B cell (primary cell): ENCODE measurements around the gene RRAGC. TPM values are rescaled to one million over a fixed set of nuclear protein-coding genes. Genes with fewer than 3 reads are reported as not detected.

ENCODE experiments used
- ATAC-seq: fragments of 200-7000 bp; cut with Tn5 transposase; one replicate; pipeline ENCODE4 v1.10.0; 2021; ENCODE audit warnings: low read depth, mild to moderate bottlenecking, moderate number of reproducible peaks, moderate library complexity
- CTCF ChIA-PET: fragments of 350-600 bp; sonication (Branson Sonifier 250); formaldehyde crosslinking; loops from one replicate; lab custom pipeline; 2021; ENCODE audit warnings: antibody characterized with exemption, inconsistent platforms; lab: Charles Lee
- POLR2A ChIA-PET: fragments of 350-600 bp; sonication (Branson Sonifier 250); formaldehyde crosslinking; loops from one replicate; lab custom pipeline; 2021; ENCODE audit warnings: antibody characterized with exemption; lab: Charles Lee
- DNase-seq: peaks from one replicate; pipeline ENCODE4 v3.0.0; 2013
- H2AFZ ChIP-seq: 2 replicates; pipeline ENCODE4 v1.6.1; 2012; ENCODE audit warnings: mild to moderate bottlenecking, low read depth, low read length; ENCODE audit not compliant: insufficient read depth, poor library complexity, severe bottlenecking
- H3K27ac ChIP-seq, 2 donors: 1 replicate in 1 of 2; 2 replicates in 1 of 2; pipeline ENCODE4 v1.5.1; 2012 to 2013; ENCODE audit warnings: low read length in 2 of 2, mild to moderate bottlenecking in 2 of 2, moderate library complexity in 1 of 2
- H3K27me3 ChIP-seq, 4 experiments: fragments of 200-600 bp in 1 of 4; sonication (generic) in 1 of 4; replicated peaks in 1 of 4; 1 replicate in 2 of 4; 2 replicates in 2 of 4; pipeline versions ENCODE4 v1.6.1 to v1.7.0; 2013 to 2016; ENCODE audit warnings: low read length in 3 of 4, mild to moderate bottlenecking in 2 of 4, mixed read lengths in 1 of 4, moderate library complexity in 1 of 4; ENCODE audit not compliant: insufficient read depth in 4 of 4, control insufficient read depth in 3 of 4; ENCODE audit errors: control extremely low read depth in 1 of 4
- H3K36me3 ChIP-seq, 2 experiments: replicated peaks in 1 of 2; 1 replicate in 1 of 2; 2 replicates in 1 of 2; pipeline versions ENCODE4 v1.6.1 to v1.7.1; 2013; ENCODE audit warnings: low read length in 1 of 2; ENCODE audit not compliant: insufficient read depth in 2 of 2, control insufficient read depth in 1 of 2; ENCODE audit errors: control extremely low read depth in 1 of 2, extremely low read depth in 1 of 2
- H3K4me1 ChIP-seq, 2 donors: fragments of 200-600 bp in 1 of 2; sonication (generic) in 1 of 2; 1 replicate in 1 of 2; 2 replicates in 1 of 2; pipeline versions ENCODE4 v1.5.1 to v1.6.1; 2013 to 2017; ENCODE audit warnings: low read length in 2 of 2; ENCODE audit not compliant: control insufficient read depth in 2 of 2, insufficient read depth in 2 of 2
- H3K4me2 ChIP-seq: replicated peaks from 2 replicates; pipeline ENCODE3; 2012; ENCODE audit warnings: mild to moderate bottlenecking, low read depth, low read length; ENCODE audit not compliant: poor library complexity, severe bottlenecking
- H3K4me3 ChIP-seq, 5 experiments: fragments of 200-600 bp in 1 of 5; sonication (generic) in 1 of 5; 1 replicate in 3 of 5; 2 replicates in 2 of 5; pipeline versions ENCODE4 v1.5.1 to v1.7.0; 2011 to 2016; ENCODE audit warnings: low read length in 4 of 5, mild to moderate bottlenecking in 4 of 5, low read depth in 2 of 5, control low read depth in 1 of 5, moderate library complexity in 1 of 5; ENCODE audit not compliant: insufficient read depth in 1 of 5; ENCODE audit errors: control extremely low read depth in 1 of 5, extremely low read depth in 1 of 5
- H3K79me2 ChIP-seq: fragments of 200-600 bp; sonication (generic); one replicate; pipeline ENCODE4 v1.6.0; 2016; ENCODE audit warnings: low read length; ENCODE audit not compliant: control insufficient read depth, insufficient read depth
- H3K9ac ChIP-seq: fragments of 200-600 bp; sonication (generic); 2 replicates; pipeline ENCODE4 v1.6.1; 2017; ENCODE audit warnings: mild to moderate bottlenecking, low read length, moderate library complexity
- H3K9me3 ChIP-seq, 3 donors: one replicate each; pipeline versions ENCODE4 v1.6.1 to v1.7.1; 2013; ENCODE audit warnings: low read length in 2 of 3; ENCODE audit not compliant: control insufficient read depth in 2 of 3, insufficient read depth in 1 of 3; ENCODE audit errors: control extremely low read depth in 1 of 3
- H4K20me1 ChIP-seq: 2 replicates; pipeline ENCODE4 v1.6.0; 2012; ENCODE audit warnings: mild to moderate bottlenecking, low read length; ENCODE audit not compliant: insufficient read depth, control insufficient read depth, poor library complexity, severe bottlenecking
- H3K27ac Mint-ChIP-seq: one replicate; pipeline ENCODE4 v1.8.0; 2021; ENCODE audit warnings: mixed read lengths
- H3K27me3 Mint-ChIP-seq: one replicate; pipeline ENCODE4 v1.8.0; 2021; ENCODE audit warnings: mixed read lengths
- H3K4me1 Mint-ChIP-seq: one replicate; pipeline ENCODE4 v1.8.0; 2021; ENCODE audit warnings: mixed read lengths
- H3K4me3 Mint-ChIP-seq: one replicate; pipeline ENCODE4 v1.8.0; 2021; ENCODE audit warnings: mixed read lengths
- H3K9me3 Mint-ChIP-seq: one replicate; pipeline ENCODE4 v1.8.0; 2022; ENCODE audit warnings: mixed read lengths; ENCODE audit not compliant: insufficient read depth
- CTCF ChIP-seq: fragments of 200-600 bp; IDR thresholded peaks from one replicate; pipeline ENCODE4 v1.8.0; 2022; ENCODE audit warnings: antibody characterized with exemption, mild to moderate bottlenecking
- EZH2 ChIP-seq: IDR thresholded peaks from 2 replicates; pipeline ENCODE4 v1.6.1; 2012; ENCODE audit warnings: borderline replicate concordance, low read depth, mild to moderate bottlenecking, moderate library complexity, low read length; ENCODE audit not compliant: insufficient read depth, poor library complexity, severe bottlenecking
- WGBS: methylation state at CpG from one replicate; pipeline ENCODE4 v1.1.5; 2013; ENCODE audit warnings: missing lambda C conversion rate; ENCODE audit not compliant: insufficient coverage; 5-methylcytosine and 5-hydroxymethylcytosine counted together
- intact Hi-C: fragments of 100-400 bp; cut with micrococcal nuclease; formaldehyde crosslinking; loops from one replicate; pipeline ENCODE4 v1.10.0; 2022
- polyA plus RNA-seq: library from polyadenylated mRNA; depleted of rRNA; stranded (reverse); fragments of >200 nt; gene quantifications from 2 replicates; pipeline ENCODE4 v1.2.3, GENCODE V29; 2012
- total RNA-seq, 2 donors: library from RNA; stranded (reverse); fragments of 120-200 nt in 1 of 2; gene quantifications; 1 replicate in 1 of 2; 2 replicates in 1 of 2; pipeline versions ENCODE4 v1.2.3 to v1.2.4, GENCODE V29; 2013 to 2022

Gene RRAGC
- total and polyA plus RNA-seq, 2 donors (not counting 1 experiment from before 2014, with no cell fraction given) = 11.4 to 37.6 TPM

GRCh38 chr1:38791892-38792291, 67.7 kb downstream of the RRAGC start:
- no peaks in the 10 kb centered on the region for H3K4me1 Mint-ChIP-seq
- H2AFZ ChIP-seq = no peak overlapping the region
- H3K79me2 ChIP-seq = no peaks in the 10 kb centered on the region
- H3K36me3 ChIP-seq = no peaks in the 10 kb centered on the region
- ChIA-PET CTCF (no interaction called here), POLR2A (no interaction called here)
- no peak for DNase-seq
- ATAC-seq = no peak
- TF ChIP-seq CTCF = no peak
- no peak for TF ChIP-seq EZH2
- H3K27me3 ChIP-seq = peaks cover 0 to 21% (median 14%) of the 10 kb centered on the region in 4 experiments
- peaks cover 1 to 18% (median 14%) of the 10 kb centered on the region in 3 donors for H3K9me3 ChIP-seq
- H3K9ac ChIP-seq = no peak overlapping the region
- H4K20me1 ChIP-seq = no peaks in the 10 kb centered on the region
- peaks cover 65% of the 10 kb centered on the region for H3K27me3 Mint-ChIP-seq
- H3K27ac ChIP-seq = no peak overlapping the region
- WGBS = 57% methylated on average over 1 of the region's 1 CpG
- intact Hi-C loops = no loop called here
- H3K4me3 ChIP-seq = no peak overlapping the region
- H3K4me1 ChIP-seq = no peaks in the 10 kb centered on the region
- H3K4me3 Mint-ChIP-seq = no peak overlapping the region
- peaks cover 14% of the 10 kb centered on the region for H3K9me3 Mint-ChIP-seq
- H3K27ac Mint-ChIP-seq = no peak overlapping the region
- H3K4me2 ChIP-seq = no peak overlapping the region

- intact Hi-C loops = no loop called here
- H3K4me3 ChIP-seq = no peak overlapping the region
- H3K9ac ChIP-seq = no peak overlapping the region
- H4K20me1 ChIP-seq = no peaks in the 10 kb centered on the region
- H3K27me3 ChIP-seq = peaks cover 0 to 21% (median 14%) of the 10 kb centered on the region in 4 experiments
- POLR2A ChIA-PET = no interaction called here
- H3K27ac ChIP-seq = no peak overlapping the region
- DNase-seq (no peak), ATAC-seq (no peak)
- Mint-ChIP-seq H3K4me3 (no peak overlapping the region), H3K9me3 (peaks cover 14% of the 10 kb centered on the region), H3K4me1 (no peaks in the 10 kb centered on the region), H3K27ac (no peak overlapping the region), H3K27me3 (peaks cover 70% of the 10 kb centered on the region)
- no peak overlapping the region for H2AFZ ChIP-seq
- CTCF ChIA-PET = no interaction called here
- no peaks in the 10 kb centered on the region for H3K36me3 ChIP-seq
- no peaks in the 10 kb centered on the region for H3K79me2 ChIP-seq
- no peak for TF ChIP-seq CTCF
- TF ChIP-seq EZH2 = no peak
- peaks cover 1 to 18% (median 14%) of the 10 kb centered on the region in 3 donors for H3K9me3 ChIP-seq
- H3K4me1 ChIP-seq = no peaks in the 10 kb centered on the region
- H3K4me2 ChIP-seq = no peak overlapping the region
Measured at GRCh38 chr1:38791164-38791515, 68.4 kb downstream of the RRAGC start.
